Measurements from ENCODE around the gene KIRREL3. TPM values are rescaled to one million over a fixed set of nuclear protein-coding genes. Genes with fewer than 3 reads are reported as not detected.

The KIRREL3 gene
- total and polyA plus RNA-seq, 10 donors, result 0.50 to 5.4 (median 2.0) TPM

- H3K27ac ChIP-seq, result no peak overlapping the region
- no peak overlapping the region for H3K4me3 ChIP-seq
- H3K4me1 ChIP-seq, result no peaks in the 10 kb centered on the region
- H3K27me3 ChIP-seq (replicated peaks in 1 of 7), result peaks cover 0 to 45% (median 0%) of the 10 kb centered on the region in 7 donors
- H3K36me3 ChIP-seq, result no peaks in the 10 kb centered on the region
- no peak for DNase-seq
- 78 to 86% (median 84%) methylated on average over 9 of the region's 9 CpGs for WGBS, 5 donors
- intact Hi-C loops (cut with DNase I; ENCODE audit: low total_unique reads), result no loop called here
- H3K9me3 ChIP-seq, result peaks cover 0 to 1% (median 0%) of the 10 kb centered on the region in 8 donors
- TF ChIP-seq, protein P1, sequence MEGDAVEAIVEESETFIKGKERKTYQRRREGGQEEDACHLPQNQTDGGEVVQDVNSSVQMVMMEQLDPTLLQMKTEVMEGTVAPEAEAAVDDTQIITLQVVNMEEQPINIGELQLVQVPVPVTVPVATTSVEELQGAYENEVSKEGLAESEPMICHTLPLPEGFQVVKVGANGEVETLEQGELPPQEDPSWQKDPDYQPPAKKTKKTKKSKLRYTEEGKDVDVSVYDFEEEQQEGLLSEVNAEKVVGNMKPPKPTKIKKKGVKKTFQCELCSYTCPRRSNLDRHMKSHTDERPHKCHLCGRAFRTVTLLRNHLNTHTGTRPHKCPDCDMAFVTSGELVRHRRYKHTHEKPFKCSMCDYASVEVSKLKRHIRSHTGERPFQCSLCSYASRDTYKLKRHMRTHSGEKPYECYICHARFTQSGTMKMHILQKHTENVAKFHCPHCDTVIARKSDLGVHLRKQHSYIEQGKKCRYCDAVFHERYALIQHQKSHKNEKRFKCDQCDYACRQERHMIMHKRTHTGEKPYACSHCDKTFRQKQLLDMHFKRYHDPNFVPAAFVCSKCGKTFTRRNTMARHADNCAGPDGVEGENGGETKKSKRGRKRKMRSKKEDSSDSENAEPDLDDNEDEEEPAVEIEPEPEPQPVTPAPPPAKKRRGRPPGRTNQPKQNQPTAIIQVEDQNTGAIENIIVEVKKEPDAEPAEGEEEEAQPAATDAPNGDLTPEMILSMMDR (IDR thresholded peaks at IDR 0.05 in 8 of 11, conservative IDR thresholded peaks at IDR 0.05 in 3 of 11), result no peak
- TF ChIP-seq POLR2A (IDR thresholded peaks at IDR 0.05), result no peak
- no peak for TF ChIP-seq POLR2AphosphoS5 (IDR thresholded peaks at IDR 0.05)
These were observed 502.3 kb downstream of the KIRREL3 start for GRCh38 chr11:126498281-126498680.

DNA sequence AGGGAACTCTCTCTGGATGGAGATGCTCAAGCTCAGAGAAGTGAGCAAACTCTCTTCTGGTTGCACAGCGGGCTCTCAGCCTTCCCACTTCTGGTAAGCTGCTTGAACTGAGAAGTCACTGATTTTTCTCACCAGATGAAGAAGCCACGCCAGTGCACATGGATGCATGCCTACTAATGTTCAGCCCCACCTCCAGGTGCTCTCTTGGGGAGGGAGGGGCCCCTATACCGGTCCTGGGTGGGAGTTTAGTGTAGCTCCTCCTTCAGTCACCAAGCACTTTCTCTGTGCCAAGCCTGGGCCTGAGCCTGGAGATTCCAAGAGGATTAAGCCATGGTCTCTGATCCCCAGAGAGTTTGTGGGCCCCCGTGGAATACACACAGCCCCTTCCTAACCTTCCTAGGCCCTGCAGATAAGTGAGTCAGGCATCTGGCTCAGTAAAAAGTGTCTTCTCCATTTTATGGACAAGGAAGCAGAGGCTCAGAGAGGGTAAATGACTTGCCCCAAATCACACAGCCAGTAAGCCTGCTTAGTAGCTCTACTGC, 502.9 kb downstream of the KIRREL3 start:
- no peaks in the 10 kb centered on the region for H3K36me3 ChIP-seq
- H3K4me3 ChIP-seq, result no peak overlapping the region
- TF ChIP-seq, protein P1 (IDR thresholded peaks at IDR 0.05 in 8 of 11, conservative IDR thresholded peaks at IDR 0.05 in 3 of 11), result no peak
- TF ChIP-seq POLR2AphosphoS5 (IDR thresholded peaks at IDR 0.05) (no peak), POLR2A (IDR thresholded peaks at IDR 0.05) (no peak)
- no peaks in the 10 kb centered on the region for H3K9me3 ChIP-seq
- peak; percentile 20 for DNase-seq
- no peak overlapping the region for H3K27ac ChIP-seq
- intact Hi-C loops (cut with DNase I; ENCODE audit: low total_unique reads), result no loop called here
- no peaks in the 10 kb centered on the region for H3K4me1 ChIP-seq
- WGBS, 5 donors, result 67 to 81% (median 71%) methylated on average over 3 to 4 of the region's 4 CpGs
- peaks cover 0 to 39% (median 0%) of the 10 kb centered on the region in 7 donors for H3K27me3 ChIP-seq (replicated peaks in 1 of 7)

DNA sequence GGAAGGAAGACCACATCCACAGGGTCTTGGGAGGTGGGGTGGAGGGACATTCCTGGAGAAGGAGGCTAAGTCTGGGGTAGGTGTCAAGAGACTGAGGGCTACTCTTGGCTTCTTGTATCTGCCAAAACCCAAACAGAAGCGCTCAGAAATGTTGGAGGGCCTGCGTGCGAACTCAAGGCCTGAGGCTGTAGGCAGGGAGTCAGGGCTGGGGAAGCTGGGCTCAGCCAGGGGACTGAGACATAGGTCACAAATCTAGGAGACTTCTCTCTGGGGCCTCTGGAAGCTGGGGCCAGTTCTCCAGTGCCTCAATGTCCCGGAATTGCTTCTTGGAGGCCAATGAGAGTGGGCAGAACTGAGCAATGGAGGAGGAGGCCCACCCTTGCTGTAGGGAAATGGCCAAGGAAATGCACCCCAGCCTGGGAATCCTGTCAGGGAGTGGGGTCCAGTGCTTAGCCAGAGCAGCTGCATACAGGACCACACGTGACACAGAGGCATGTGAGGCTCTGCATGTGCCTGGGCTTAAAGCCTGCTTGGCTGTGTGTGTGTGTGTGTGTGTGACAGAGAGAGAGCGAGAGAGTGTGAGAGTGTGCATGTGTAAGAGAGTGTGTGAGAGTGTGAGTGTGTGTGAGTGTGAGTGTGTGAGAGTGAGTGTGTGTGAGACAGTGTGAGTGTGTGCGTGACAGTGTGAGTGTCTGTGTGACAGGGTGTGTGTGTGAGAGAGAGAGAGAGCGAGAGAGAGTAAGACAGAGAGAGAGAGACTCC, 503.8 kb downstream of the KIRREL3 start:
- Histone ChIP-seq H3K27me3 (replicated peaks in 1 of 7) (peaks cover 0 to 30% (median 0%) of the 10 kb centered on the region in 7 donors), H3K4me3 (no peak overlapping the region), H3K4me1 (no peaks in the 10 kb centered on the region), H3K27ac (no peak overlapping the region), H3K9me3 (no peaks in the 10 kb centered on the region), H3K36me3 (no peaks in the 10 kb centered on the region)
- TF ChIP-seq POLR2A (IDR thresholded peaks at IDR 0.05) (no peak), POLR2AphosphoS5 (IDR thresholded peaks at IDR 0.05) (no peak)
- TF ChIP-seq, protein P1 (IDR thresholded peaks at IDR 0.05 in 8 of 11, conservative IDR thresholded peaks at IDR 0.05 in 3 of 11), result no peak
- 83 to 95% (median 88%) methylated on average over 8 of the region's 8 CpGs for WGBS, 5 donors
- intact Hi-C loops (cut with DNase I; ENCODE audit: low total_unique reads), result no loop called here
- peak; percentile 33 for DNase-seq
